GM12801 (cell line): ENCODE results near the gene FOXP1.

ENCODE experiments used
- TF ChIP-seq, protein P1 (sequence below): IDR thresholded peaks from one replicate; pipeline ENCODE4 v1.5.1; 2011; ENCODE audit warnings: control low read depth; ENCODE audit not compliant: insufficient read length; ENCODE audit errors: extremely low read depth

Gene FOXP1

DNA sequence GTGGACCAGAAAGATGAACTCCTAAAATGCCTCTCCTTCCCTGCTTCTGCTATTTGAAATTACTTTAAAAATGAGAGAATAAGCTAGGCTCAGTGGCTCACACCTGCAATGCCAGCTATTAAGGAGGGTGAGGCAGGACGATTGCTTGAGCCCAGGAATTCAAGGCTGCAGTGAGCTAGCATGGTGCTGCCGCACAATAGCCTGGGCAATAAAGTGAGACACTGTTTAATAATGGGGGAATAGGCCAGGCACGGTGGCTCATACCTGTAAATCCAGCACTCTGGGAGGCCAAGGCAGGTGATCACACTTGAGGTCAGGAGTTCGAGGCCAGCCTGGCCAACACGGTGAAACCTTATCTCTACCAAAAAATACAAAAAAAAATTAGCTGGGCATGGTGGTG, 271.1 kb downstream of the FOXP1 start:
- TF ChIP-seq, protein P1, sequence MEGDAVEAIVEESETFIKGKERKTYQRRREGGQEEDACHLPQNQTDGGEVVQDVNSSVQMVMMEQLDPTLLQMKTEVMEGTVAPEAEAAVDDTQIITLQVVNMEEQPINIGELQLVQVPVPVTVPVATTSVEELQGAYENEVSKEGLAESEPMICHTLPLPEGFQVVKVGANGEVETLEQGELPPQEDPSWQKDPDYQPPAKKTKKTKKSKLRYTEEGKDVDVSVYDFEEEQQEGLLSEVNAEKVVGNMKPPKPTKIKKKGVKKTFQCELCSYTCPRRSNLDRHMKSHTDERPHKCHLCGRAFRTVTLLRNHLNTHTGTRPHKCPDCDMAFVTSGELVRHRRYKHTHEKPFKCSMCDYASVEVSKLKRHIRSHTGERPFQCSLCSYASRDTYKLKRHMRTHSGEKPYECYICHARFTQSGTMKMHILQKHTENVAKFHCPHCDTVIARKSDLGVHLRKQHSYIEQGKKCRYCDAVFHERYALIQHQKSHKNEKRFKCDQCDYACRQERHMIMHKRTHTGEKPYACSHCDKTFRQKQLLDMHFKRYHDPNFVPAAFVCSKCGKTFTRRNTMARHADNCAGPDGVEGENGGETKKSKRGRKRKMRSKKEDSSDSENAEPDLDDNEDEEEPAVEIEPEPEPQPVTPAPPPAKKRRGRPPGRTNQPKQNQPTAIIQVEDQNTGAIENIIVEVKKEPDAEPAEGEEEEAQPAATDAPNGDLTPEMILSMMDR, result no peak

DNA sequence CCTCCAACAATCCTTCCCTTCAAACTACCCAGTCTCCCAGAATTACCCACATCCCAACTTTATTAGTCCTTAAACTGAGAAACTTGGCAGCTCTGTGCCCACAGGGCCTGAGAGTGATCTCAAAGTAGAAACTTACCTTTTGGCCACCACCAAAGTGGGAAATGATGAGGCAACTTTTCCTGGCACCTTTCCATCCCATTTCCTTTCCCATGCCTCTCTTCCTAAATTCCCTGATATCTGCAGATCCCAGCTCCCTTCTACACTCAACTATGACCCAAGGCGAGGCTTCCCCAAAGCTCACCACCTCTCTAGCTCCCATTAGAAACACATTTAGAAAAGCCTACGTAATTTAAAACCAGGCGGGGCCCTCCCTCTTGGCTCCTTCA, 271.9 kb downstream of the FOXP1 start:
- TF ChIP-seq, protein P1, result no peak

DNA sequence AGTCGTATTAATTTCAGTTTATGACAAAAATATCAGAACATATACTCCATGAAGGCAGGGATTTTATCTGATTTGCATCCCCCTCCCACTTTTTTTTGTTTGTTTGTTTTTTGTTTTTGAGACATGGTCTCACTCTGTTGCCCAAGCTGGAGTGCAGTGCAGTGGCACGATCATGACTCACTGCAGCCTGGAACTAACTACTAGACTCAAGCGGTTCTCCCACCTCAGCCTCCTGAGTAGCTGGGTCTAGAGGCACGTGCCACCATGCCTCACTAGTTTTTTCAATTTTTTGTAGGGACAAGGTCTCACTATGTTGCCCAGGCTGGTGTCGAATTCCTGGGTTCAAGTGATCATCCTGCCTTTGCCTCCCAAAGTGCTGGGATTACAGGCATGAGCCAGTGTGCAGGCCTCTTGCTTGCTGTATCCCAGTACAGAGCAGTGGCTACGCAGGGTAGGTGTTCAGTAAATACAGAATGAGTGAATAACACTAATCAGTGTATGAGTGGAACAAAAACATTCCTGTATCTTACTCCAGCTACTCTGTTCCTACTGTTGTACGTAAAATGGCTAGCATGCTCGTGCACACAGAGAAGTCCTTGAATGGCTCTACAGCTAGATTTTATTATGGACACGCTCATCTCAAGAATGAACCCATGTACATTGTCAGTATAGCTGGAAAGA, 272.4 kb downstream of the FOXP1 start:
- TF ChIP-seq, protein P1, result no peak

DNA sequence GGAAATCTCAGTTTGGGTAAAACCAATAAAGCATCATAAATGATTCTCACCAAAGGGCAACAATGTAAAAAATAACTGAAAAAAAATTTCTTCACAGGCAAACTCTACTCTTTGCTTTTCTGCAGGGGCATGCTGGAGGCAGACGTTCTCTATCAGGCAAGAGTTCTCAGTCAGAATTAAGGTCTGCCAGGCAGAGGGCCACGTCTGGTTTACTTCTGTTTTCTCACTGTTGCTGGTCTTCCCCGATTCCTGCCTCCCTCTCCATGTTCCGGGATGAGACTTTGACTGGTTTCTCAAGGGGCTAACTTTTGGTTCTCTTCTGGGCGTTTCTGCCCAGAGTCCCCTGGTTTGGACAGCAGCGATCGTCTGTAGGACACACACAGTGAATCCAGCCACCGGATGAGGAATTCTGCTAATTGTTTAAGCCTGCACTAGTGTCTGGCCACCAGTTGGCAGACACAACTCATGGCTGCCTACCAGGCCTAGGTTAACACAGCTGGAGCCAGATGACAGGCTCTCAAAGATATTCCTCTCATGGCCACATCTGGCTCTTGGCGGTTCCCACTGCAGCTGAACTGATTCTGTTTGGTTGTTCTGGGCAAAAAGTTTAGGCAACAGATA, 273.1 kb downstream of the FOXP1 start:
- TF ChIP-seq, protein P1, result no peak

DNA sequence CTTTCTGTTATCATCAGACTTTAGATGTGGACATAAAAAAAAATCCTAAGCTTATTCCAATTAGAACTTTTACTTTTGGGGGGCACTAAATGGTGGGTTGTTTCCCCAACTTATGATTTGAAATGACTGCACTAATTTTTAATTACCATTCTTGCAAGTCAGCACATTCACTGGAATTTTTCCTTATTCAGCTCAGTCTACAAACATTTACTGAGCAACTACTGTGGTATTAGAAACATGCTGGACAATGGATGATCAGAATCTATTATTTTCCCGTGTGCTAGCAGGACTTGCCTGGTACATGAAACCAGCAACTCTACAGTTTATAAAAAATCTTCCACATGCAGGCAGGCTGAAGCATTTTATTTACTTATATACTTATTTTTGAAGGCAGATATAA, 273.6 kb downstream of the FOXP1 start:
- TF ChIP-seq, protein P1, result no peak

DNA sequence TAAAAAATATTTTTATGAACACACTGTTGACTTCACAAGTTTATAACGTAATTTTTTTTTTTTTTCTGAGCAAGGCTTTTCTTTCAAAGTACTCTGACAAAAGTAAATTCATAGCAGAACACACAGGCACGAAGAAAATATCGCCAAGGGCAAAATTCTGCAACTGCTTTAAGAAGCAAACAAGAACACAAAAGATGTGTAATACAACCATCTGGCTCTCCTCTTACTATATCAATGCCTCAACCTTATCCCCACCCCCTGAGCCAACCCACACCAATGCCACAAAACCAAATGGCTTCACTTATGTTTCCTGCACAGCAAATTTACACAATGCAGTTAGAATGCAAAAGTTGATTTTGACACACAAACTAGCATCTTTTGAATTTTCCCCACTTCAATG, 274.2 kb downstream of the FOXP1 start:
- TF ChIP-seq, protein P1, result no peak

DNA sequence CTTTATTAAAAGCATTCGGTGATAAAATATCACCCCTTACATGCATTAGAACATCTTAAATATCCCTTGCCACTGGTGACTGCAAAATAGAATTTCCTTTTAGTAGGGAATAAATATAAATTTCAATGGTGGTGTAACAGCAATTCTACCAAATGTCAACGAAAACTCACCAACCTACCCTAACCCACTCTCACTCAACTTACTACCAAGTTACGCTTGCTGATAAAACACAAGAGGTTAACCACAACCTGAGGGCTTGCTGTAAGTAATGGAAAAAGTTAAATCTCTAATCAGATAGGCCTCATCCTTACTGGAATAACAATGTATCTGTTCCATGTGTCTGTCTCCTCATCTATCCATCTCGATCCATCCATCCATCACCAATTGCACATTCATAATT, 274.7 kb downstream of the FOXP1 start:
- TF ChIP-seq, protein P1, result no peak
